Neural cell (in vitro differentiated cells): ENCODE measurements around the gene INPP4B.

Experiments
- CTCF ChIP-seq: fragments of 450-650 bp; IDR thresholded peaks from 2 replicates; pipeline ENCODE4 v1.5.1; 2014; ENCODE audit warnings: antibody characterized with exemption, mild to moderate bottlenecking, moderate library complexity; ENCODE audit not compliant: poor library complexity, severe bottlenecking
- EP300 ChIP-seq: fragments of 450-650 bp; conservative IDR thresholded peaks from 2 replicates; pipeline ENCODE4 v1.6.1; 2014; ENCODE audit warnings: antibody characterized with exemption, mild to moderate bottlenecking, moderate library complexity; ENCODE audit not compliant: poor library complexity, severe bottlenecking
- EZH2 ChIP-seq: fragments of 200-600, 300-800 bp; shearing (Covaris generic), sonication (generic); IDR thresholded peaks from 2 replicates; pipeline ENCODE4 v1.6.1; 2014; ENCODE audit warnings: antibody characterized with exemption, low read length, borderline replicate concordance, mild to moderate bottlenecking; ENCODE audit not compliant: insufficient read depth, poor library complexity, severe bottlenecking
- MXI1 ChIP-seq: fragments of 450-650 bp; conservative IDR thresholded peaks from 2 replicates; pipeline ENCODE4 v1.6.1; 2014; ENCODE audit warnings: antibody characterized with exemption, mild to moderate bottlenecking; ENCODE audit not compliant: poor library complexity, severe bottlenecking
- POLR2AphosphoS5 ChIP-seq: IDR thresholded peaks from 2 replicates; pipeline ENCODE4 v1.6.1; 2012
- RAD21 ChIP-seq: fragments of 450-650 bp; conservative IDR thresholded peaks from 2 replicates; pipeline ENCODE4 v1.6.1; 2014; ENCODE audit warnings: antibody characterized with exemption, mild to moderate bottlenecking, moderate library complexity
- REST ChIP-seq: IDR thresholded peaks from 2 replicates; pipeline ENCODE4 v1.6.1; 2012; ENCODE audit warnings: borderline replicate concordance
- SMC3 ChIP-seq: fragments of 450-650 bp; conservative IDR thresholded peaks from 2 replicates; pipeline ENCODE4 v1.6.1; 2014; ENCODE audit warnings: antibody characterized with exemption, mild to moderate bottlenecking, moderate library complexity; ENCODE audit not compliant: poor library complexity
- TAF1 ChIP-seq: IDR thresholded peaks from 2 replicates; pipeline ENCODE4 v1.6.1; 2012; ENCODE audit warnings: low read depth

GRCh38 chr4:142336251-142336934, 509.7 kb downstream of the INPP4B start:
- no peak for TF ChIP-seq POLR2AphosphoS5
- TF ChIP-seq CTCF = no peak
- no peak for TF ChIP-seq REST
- no peak for TF ChIP-seq RAD21
- no peak for TF ChIP-seq EZH2
- no peak for TF ChIP-seq MXI1
- no peak for TF ChIP-seq TAF1
- no peak for TF ChIP-seq SMC3
- TF ChIP-seq EP300 = no peak
